GF-D8 (cell line): ENCODE data around the gene ITGBL1.

Experiments used
- DNase-seq: peaks from one replicate; lab custom pipeline; 2025; lab: John Stamatoyannopoulos, UW

ITGBL1 gene

GRCh38 chr13:101567841-101568240 is 115.4 kb downstream of the ITGBL1 start:
- no peak for DNase-seq

GRCh38 chr13:101569807-101570206 is 117.3 kb downstream of the ITGBL1 start:
- DNase-seq: no peak

DNA sequence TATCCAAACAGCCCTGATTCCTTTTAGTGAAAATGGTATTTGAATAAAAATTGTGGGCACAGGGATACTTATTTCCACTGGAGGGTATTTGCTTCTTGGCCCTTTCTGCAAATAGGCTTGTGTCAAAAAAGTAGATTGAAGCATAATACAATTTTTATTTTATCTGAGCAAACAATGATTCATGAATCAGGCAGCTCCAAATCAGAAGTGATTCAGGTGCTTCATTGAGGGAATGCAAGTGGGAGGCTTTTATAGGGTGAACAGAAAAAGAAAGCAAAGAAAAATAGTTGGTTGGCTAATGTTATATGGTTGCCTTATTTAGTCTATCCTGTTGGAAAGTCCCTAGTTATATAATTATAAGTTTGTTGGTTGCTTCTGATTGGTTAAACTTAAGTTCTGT is 117.9 kb downstream of the ITGBL1 start:
- DNase-seq: no peak

DNA sequence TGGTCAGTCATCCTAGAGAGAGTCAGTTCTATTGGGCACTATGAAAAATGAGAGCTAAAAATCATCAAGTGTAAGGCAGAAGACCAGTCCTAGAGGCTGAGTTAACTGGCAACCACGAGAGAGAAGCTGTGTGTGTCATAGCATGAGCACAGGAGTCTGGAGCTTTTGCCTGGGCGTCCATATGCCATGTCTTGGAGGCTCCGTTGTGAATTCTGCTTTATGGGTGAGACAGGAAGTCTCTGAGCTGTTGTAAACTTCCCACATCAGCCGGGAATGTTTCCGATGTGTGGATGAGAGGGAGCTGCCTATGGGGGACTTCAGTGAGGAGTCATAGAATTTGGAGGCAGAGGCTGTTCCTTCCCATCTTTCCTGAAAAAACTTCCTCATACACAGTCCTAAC is 120.0 kb downstream of the ITGBL1 start:
- no peak for DNase-seq

DNA sequence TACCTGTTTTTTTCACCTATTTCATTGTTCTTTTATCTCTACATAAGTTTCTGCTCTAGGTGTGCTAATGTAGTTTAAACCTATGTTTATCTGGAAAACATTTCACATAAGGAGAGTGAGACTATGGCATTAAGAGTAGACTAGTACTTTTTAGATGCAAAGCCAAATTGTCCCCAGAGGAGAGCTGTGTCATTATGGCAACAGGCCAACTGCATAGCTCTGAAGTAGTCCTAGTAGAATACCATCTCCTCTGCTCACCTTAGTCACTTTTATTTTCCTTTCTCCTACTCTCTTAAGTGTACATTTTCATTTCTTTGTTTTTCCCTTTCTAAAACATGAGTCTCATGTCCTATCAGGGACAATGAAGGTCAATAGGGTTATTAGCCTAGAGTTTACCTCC is 123.1 kb downstream of the ITGBL1 start:
- DNase-seq: no peak

GRCh38 chr13:101576455-101576854 is 124.0 kb downstream of the ITGBL1 start:
- DNase-seq: no peak

DNA sequence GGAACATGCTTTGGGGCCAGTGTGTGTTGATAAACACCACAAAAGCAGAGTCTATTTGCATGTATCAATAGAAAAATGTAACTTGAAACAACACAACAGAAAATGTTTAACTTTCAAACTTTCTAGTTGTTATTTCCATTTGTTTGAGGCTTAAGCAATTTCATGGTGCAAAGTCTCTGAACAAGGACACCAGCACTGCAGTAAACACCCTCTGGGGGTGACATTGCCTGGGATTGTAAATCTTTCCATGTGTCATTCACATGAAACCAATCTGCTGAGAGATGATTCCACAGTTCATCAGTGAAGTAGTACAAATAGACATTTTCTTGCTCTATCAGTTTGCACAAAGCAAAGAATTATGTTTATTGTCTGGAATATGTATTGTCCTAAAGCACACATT is 124.5 kb downstream of the ITGBL1 start:
- DNase-seq: no peak

DNA sequence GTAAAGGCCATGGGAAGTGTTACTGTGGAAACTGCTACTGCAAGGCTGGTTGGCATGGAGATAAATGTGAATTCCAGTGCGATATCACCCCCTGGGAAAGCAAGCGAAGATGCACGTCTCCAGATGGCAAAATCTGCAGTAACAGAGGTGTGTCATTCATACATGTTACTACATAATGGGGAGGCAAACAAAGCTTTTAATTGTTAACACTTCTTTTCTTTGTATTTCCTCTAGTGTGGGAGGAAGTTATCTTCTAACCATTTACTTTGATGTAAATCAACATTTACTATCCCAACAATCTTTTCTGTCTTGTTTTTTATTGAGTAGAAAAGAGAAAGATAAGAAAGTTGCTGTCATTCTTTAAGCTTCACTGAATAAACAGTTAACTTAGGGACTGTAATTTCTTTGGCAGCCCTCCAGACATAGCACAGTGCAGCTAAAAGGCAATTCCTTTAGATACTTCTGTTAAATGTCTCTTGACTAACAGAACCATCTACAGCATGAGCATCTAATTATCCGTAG is 126.9 kb downstream of the ITGBL1 start:
- DNase-seq: no peak

DNA sequence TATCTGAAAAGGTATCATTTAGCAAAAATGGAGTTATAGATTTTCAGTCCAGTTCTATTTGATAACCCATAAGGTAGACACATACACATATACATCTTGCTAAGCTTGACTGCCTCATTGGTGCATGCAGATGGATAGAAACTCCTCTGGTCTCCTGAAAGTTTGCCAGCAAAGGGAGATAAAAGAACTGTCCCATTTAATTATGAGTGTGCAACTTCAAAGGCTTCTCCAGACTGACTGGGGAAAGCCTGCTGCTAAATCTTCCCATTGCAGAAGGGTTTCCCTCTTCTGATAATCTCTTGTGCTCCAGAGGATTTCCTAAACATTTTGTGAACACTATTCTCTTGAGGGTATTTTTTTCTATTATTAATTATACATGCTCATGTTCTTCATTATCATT is 131.9 kb downstream of the ITGBL1 start:
- DNase-seq: no peak

DNA sequence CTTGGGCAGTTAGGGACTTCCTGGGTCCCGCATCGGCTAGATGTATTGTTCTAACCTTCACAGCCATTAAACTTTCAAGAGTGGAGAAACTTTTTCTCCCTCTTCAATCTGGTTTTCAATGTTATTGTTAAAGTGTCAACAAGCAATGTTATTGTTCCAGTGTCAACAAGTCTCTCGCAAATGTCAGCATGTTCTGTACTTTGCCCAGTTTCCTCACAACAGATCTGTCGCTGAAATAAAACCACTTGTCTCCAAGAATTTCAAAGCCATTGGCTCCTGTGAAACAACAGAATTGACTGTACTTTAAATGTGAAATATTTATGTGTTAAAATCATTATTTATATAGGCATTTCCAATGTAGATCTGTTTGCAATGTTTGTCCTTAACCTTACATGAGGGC is 138.0 kb downstream of the ITGBL1 start:
- no peak for DNase-seq

DNA sequence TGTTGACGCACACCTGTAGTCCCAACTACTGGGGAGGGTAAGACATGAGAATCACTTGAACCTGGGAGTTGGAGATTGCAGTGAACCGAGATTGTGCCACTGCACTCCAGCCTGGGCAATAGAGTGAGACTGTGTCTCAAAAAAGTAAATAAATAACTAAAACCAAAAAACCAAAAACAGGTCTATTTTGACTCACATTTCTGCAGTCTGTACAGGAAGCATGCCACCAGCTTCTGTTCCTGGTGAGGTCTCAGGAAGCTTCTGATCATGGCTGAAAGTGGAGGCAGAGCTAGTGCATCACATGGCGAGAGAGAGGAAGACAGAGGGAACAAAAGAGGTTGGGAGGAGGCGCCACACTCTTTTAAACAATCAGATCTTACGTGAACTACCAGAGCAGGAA is 142.5 kb downstream of the ITGBL1 start:
- DNase-seq: no peak

DNA sequence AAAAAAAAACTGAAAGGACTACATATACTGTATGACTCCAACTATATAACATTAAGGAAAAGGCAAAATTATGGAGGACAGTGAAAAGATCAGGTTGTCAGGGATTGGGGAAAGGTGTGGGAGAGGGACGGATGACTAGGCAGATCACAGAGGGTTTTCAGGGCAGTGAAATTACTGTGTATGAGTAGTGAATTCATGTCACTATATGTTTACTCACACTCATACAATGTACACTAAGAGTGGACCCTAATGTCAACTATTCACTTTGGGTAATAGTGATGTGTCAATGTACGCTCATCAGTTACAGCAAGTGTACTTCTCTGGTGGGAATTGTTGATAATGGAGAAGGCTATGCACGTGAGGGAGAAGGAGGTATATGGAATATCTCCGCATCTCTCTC is 144.3 kb downstream of the ITGBL1 start:
- DNase-seq: no peak

GRCh38 chr13:101611491-101612475 is 159.3 kb downstream of the ITGBL1 start:
- DNase-seq: no peak

DNA sequence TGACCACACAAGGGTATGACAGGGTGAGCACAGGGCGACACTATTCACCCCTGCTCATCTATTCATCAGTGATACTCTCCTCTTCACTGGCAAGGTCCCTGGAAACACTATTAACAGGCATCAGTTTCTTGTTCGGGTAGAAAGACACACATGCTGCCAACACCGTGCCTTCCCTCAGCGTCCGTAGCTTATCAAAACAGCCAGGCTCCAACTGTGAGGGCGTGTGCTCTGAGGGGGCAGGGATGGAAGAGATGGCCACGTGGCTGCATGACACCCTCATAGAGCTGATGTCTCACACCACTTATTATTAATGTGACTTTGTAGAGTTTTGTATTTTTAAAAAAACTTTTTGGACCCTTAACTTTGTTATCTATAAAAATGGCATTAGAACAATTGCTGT is 160.3 kb downstream of the ITGBL1 start:
- DNase-seq: no peak

GRCh38 chr13:101614491-101614890 is 162.0 kb downstream of the ITGBL1 start:
- no peak for DNase-seq

DNA sequence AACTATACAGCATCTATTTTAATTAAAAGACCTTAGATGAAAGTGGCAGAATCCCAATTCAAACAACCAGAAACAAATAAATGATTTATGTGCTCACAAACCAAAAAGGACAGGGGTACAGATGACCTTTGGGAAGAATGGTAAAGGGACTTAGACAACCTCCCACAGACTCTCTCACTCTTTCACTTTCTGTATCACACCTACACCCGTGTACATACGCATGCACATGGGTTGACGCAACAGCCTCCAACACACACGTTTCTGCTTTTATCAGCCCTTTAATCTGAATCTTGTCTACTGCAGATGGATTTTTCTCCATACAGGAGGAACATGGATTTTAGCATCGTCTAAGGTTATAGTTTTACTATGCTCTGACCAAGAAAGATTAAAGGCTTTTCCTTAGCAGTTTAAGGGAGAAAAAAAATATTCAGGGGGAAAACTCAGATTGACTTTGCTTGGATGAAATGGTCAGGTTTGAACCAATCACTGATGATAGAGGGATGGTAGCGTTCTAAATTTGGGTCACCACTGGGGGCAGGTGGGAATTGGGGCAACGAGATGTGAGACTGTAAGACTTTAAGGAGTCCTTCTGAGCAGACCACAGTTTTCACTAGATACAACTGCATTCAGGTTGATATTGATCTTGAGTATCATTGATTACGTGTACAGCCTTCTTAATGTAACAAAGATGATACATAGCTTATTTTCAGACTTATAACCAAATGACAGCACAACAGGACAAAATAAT is 166.1 kb downstream of the ITGBL1 start:
- DNase-seq: no peak

DNA sequence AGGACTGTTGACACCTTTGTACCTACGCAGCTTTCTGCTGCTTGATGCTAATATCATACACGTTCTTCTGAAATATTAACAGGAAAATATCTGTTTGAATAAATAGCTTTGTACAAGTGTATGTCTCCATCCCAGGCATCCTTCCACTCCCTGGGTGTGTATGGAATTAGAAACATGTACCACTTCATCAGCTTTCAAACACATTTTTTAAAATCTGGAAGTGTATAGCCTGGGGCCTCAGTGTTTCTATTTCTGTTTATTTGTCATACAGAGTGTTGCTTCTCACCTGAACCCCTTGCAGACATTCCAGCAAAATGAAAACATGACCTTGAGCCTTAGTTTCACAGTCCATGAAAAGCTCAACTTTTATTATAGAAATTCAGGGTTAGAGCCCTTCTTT is 168.6 kb downstream of the ITGBL1 start:
- no peak for DNase-seq

- no peak for DNase-seq
Measured at GRCh38 chr13:101623470-101624209, 171.2 kb downstream of the ITGBL1 start.

GRCh38 chr13:101624210-101624922 is 171.9 kb downstream of the ITGBL1 start:
- DNase-seq: no peak

GRCh38 chr13:101624981-101625380 is 172.5 kb downstream of the ITGBL1 start:
- no peak for DNase-seq

GRCh38 chr13:101626925-101627555 is 174.6 kb downstream of the ITGBL1 start:
- no peak for DNase-seq
